Measurements from ENCODE around the gene VAPB.

Gene VAPB

GRCh38 chr20:58440021-58440767 is 51.2 kb downstream of the VAPB start:
- H3K4me1 ChIP-seq (ENCODE audit: insufficient read depth, low read length) = peaks cover 22% of the 10 kb centered on the region; the same call in 1 of the 2 replicates
- H3K27ac ChIP-seq (ENCODE audit: low read length) = no peak overlapping the region
- peak overlapping the region; percentile 14; the same call in 1 of the 2 replicates for H3K9ac ChIP-seq (ENCODE audit: low read depth, low read length)
- peaks cover 20% of the 10 kb centered on the region for H3K36me3 ChIP-seq (ENCODE audit: insufficient read depth, low read depth, low read length)
- H3K4me3 ChIP-seq (ENCODE audit: low read length) = no peak overlapping the region
- no peaks in the 10 kb centered on the region for H3K27me3 ChIP-seq (ENCODE audit: insufficient read depth, low read length)
- H3K9me3 ChIP-seq (ENCODE audit: insufficient read depth, low read depth, low read length) = no peaks in the 10 kb centered on the region

- Histone ChIP-seq H3K36me3 (ENCODE audit: insufficient read depth, low read depth, low read length) (peaks cover 26% of the 10 kb centered on the region), H3K27ac (ENCODE audit: low read length) (no peak overlapping the region), H3K4me1 (ENCODE audit: insufficient read depth, low read length) (peaks cover 15% of the 10 kb centered on the region; the same call in 1 of the 2 replicates)
Observed at GRCh38 chr20:58441723-58442122, 52.7 kb downstream of the VAPB start.

GRCh38 chr20:58444746-58445255 is 55.8 kb downstream of the VAPB start:
- Histone ChIP-seq H3K36me3 (ENCODE audit: insufficient read depth, low read depth, low read length) (peaks cover 35% of the 10 kb centered on the region), H3K27me3 (ENCODE audit: insufficient read depth, low read length) (no peaks in the 10 kb centered on the region), H3K9me3 (ENCODE audit: insufficient read depth, low read depth, low read length) (no peaks in the 10 kb centered on the region), H3K4me1 (ENCODE audit: insufficient read depth, low read length) (peaks cover 10% of the 10 kb centered on the region; the same call in 1 of the 2 replicates), H3K27ac (ENCODE audit: low read length) (no peak overlapping the region), H3K4me3 (ENCODE audit: low read length) (no peak overlapping the region), H3K9ac (ENCODE audit: low read depth, low read length) (no peak overlapping the region)

More at GRCh38 chr20:58441723-58442122, 52.7 kb downstream of the VAPB start:
- Histone ChIP-seq H3K9ac (ENCODE audit: low read depth, low read length) (no peak overlapping the region), H3K27me3 (ENCODE audit: insufficient read depth, low read length) (no peaks in the 10 kb centered on the region), H3K4me3 (ENCODE audit: low read length) (no peak overlapping the region), H3K9me3 (ENCODE audit: insufficient read depth, low read depth, low read length) (no peaks in the 10 kb centered on the region)

- Histone ChIP-seq H3K36me3 (ENCODE audit: insufficient read depth, low read depth, low read length) (peaks cover 30% of the 10 kb centered on the region), H3K4me3 (ENCODE audit: low read length) (no peak overlapping the region), H3K9me3 (ENCODE audit: insufficient read depth, low read depth, low read length) (no peaks in the 10 kb centered on the region), H3K27me3 (ENCODE audit: insufficient read depth, low read length) (no peaks in the 10 kb centered on the region), H3K27ac (ENCODE audit: low read length) (no peak overlapping the region), H3K9ac (ENCODE audit: low read depth, low read length) (no peak overlapping the region), H3K4me1 (ENCODE audit: insufficient read depth, low read length) (peaks cover 10% of the 10 kb centered on the region; the same call in 1 of the 2 replicates)
Observed at GRCh38 chr20:58446264-58446959, 57.4 kb downstream of the VAPB start.

- no peaks in the 10 kb centered on the region for H3K27me3 ChIP-seq (ENCODE audit: insufficient read depth, low read length)
- H3K9me3 ChIP-seq (ENCODE audit: insufficient read depth, low read depth, low read length) = no peaks in the 10 kb centered on the region
- no peak overlapping the region for H3K27ac ChIP-seq (ENCODE audit: low read length)
- H3K36me3 ChIP-seq (ENCODE audit: insufficient read depth, low read depth, low read length) = peaks cover 30% of the 10 kb centered on the region
- peaks cover 8% of the 10 kb centered on the region; the same call in 1 of the 2 replicates for H3K4me1 ChIP-seq (ENCODE audit: insufficient read depth, low read length)
- H3K4me3 ChIP-seq (ENCODE audit: low read length) = no peak overlapping the region
- no peak overlapping the region for H3K9ac ChIP-seq (ENCODE audit: low read depth, low read length)
Observed at GRCh38 chr20:58446960-58447265, 57.9 kb downstream of the VAPB start.

GRCh38 chr20:58447511-58448391 is 58.7 kb downstream of the VAPB start:
- H3K27ac ChIP-seq (ENCODE audit: low read length) = no peak overlapping the region
- peaks cover 8% of the 10 kb centered on the region; the same call in 1 of the 2 replicates for H3K4me1 ChIP-seq (ENCODE audit: insufficient read depth, low read length)
- H3K9me3 ChIP-seq (ENCODE audit: insufficient read depth, low read depth, low read length) = no peaks in the 10 kb centered on the region
- no peak overlapping the region for H3K4me3 ChIP-seq (ENCODE audit: low read length)
- H3K9ac ChIP-seq (ENCODE audit: low read depth, low read length) = no peak overlapping the region
- H3K36me3 ChIP-seq (ENCODE audit: insufficient read depth, low read depth, low read length) = peaks cover 30% of the 10 kb centered on the region
- H3K27me3 ChIP-seq (ENCODE audit: insufficient read depth, low read length) = no peaks in the 10 kb centered on the region

- Histone ChIP-seq H3K36me3 (ENCODE audit: insufficient read depth, low read depth, low read length) (peaks cover 27% of the 10 kb centered on the region), H3K4me3 (ENCODE audit: low read length) (no peak overlapping the region)
Observed at GRCh38 chr20:58448958-58449357, 59.9 kb downstream of the VAPB start.

GRCh38 chr20:58449681-58450221 is 60.7 kb downstream of the VAPB start:
- no peak overlapping the region for H3K4me3 ChIP-seq (ENCODE audit: low read length)
- peaks cover 19% of the 10 kb centered on the region for H3K36me3 ChIP-seq (ENCODE audit: insufficient read depth, low read depth, low read length)
- no peak overlapping the region for H3K9ac ChIP-seq (ENCODE audit: low read depth, low read length)

More at GRCh38 chr20:58448958-58449357, 59.9 kb downstream of the VAPB start:
- H3K27me3 ChIP-seq (ENCODE audit: insufficient read depth, low read length) = no peaks in the 10 kb centered on the region
- H3K4me1 ChIP-seq (ENCODE audit: insufficient read depth, low read length) = peaks cover 15% of the 10 kb centered on the region; the same call in 1 of the 2 replicates
- H3K9me3 ChIP-seq (ENCODE audit: insufficient read depth, low read depth, low read length) = no peaks in the 10 kb centered on the region
- no peak overlapping the region for H3K27ac ChIP-seq (ENCODE audit: low read length)
- no peak overlapping the region for H3K9ac ChIP-seq (ENCODE audit: low read depth, low read length)

GRCh38 chr20:58450254-58450653 is 61.2 kb downstream of the VAPB start:
- Histone ChIP-seq H3K27ac (ENCODE audit: low read length) (no peak overlapping the region), H3K9ac (ENCODE audit: low read depth, low read length) (no peak overlapping the region), H3K27me3 (ENCODE audit: insufficient read depth, low read length) (no peaks in the 10 kb centered on the region), H3K36me3 (ENCODE audit: insufficient read depth, low read depth, low read length) (peaks cover 14% of the 10 kb centered on the region; the same call in 1 of the 2 replicates), H3K9me3 (ENCODE audit: insufficient read depth, low read depth, low read length) (no peaks in the 10 kb centered on the region), H3K4me3 (ENCODE audit: low read length) (no peak overlapping the region), H3K4me1 (ENCODE audit: insufficient read depth, low read length) (peaks cover 15% of the 10 kb centered on the region; the same call in 1 of the 2 replicates)

More at GRCh38 chr20:58449681-58450221, 60.7 kb downstream of the VAPB start:
- Histone ChIP-seq H3K9me3 (ENCODE audit: insufficient read depth, low read depth, low read length) (no peaks in the 10 kb centered on the region), H3K27me3 (ENCODE audit: insufficient read depth, low read length) (no peaks in the 10 kb centered on the region), H3K27ac (ENCODE audit: low read length) (no peak overlapping the region), H3K4me1 (ENCODE audit: insufficient read depth, low read length) (peaks cover 15% of the 10 kb centered on the region; the same call in 1 of the 2 replicates)

GRCh38 chr20:58452667-58453255 is 63.7 kb downstream of the VAPB start:
- Histone ChIP-seq H3K4me1 (ENCODE audit: insufficient read depth, low read length) (peaks cover 15% of the 10 kb centered on the region; the same call in 1 of the 2 replicates), H3K4me3 (ENCODE audit: low read length) (0 out of 2 replicates have a peak overlapping the region, but pooled peaks have one; percentile 11), H3K36me3 (ENCODE audit: insufficient read depth, low read depth, low read length) (peaks cover 8% of the 10 kb centered on the region; the same call in 1 of the 2 replicates), H3K27me3 (ENCODE audit: insufficient read depth, low read length) (no peaks in the 10 kb centered on the region), H3K27ac (ENCODE audit: low read length) (no peak overlapping the region), H3K9ac (ENCODE audit: low read depth, low read length) (peak overlapping the region; percentile 28; the same call in 1 of the 2 replicates), H3K9me3 (ENCODE audit: insufficient read depth, low read depth, low read length) (no peaks in the 10 kb centered on the region)
